ENCODE data around the gene IGFBPL1.
"Not testable (repeated sequence)": the region's sequence is repeated elsewhere in the genome, so short reads cannot be mapped to it uniquely, and the experiment has no call there.

The IGFBPL1 gene

GRCh38 chr9:38428062-38428461 is 3.8 kb upstream of the IGFBPL1 start:
- no peak for DNase-seq

DNA sequence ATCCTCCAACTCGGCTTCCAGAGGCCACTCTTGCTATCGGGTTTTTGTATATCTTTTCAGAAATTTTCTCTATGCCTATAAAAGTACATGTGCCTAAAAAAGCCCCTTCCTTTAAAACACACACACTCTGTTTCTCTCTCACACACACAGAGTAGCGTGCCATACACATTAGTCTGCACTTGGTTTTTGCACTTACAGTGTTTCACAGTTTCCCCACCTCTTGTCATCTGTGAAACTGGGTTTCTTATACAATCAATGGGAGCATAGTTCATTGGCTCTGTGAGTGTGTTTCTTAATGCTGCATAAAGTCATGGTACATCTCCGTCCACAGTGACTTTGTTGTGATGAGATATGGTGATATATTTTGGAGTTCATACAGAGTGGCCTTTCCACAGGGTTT is 664 bp upstream of the IGFBPL1 start:
- DNase-seq = no peak

- no peak for DNase-seq
Observed at GRCh38 chr9:38423273-38423972, 831 bp downstream of the IGFBPL1 start.

DNA sequence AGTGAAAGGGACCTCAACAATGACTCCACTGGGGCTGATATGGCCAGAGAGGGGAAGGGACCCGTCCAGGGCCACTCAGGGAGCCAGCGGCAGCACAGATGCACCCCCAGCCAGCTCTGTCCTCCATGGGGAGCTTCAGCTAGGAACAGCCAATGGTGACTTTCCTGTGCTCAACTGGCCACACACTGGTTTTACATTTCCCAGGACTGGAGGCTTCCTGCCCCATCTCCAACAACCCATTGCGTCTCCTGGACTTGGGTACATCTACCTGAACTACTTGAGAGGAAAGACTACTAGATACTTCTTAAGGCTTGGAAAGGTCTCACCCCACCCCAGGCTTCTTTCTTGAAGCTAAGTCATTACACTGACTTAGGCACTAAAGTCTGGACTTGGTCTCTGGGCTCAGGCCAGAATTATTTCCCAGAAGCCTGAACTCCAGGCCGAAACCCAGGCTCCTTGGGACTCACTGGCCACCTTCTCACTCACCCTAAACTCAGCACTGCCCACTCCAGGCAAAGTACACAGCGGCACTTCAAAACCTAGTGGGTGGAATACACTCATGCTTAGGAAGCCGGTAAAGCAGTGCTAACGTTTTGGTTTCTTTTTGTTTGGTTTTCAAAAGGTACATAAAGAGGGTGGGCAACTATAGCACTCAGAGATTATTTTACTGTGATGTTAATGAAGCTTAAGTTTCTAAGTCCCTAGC is 1.5 kb downstream of the IGFBPL1 start:
- DNase-seq = no peak

GRCh38 chr9:38421498-38422211 is 2.6 kb downstream of the IGFBPL1 start:
- no peak for DNase-seq

- DNase-seq = no peak
Observed at GRCh38 chr9:38419181-38419580, 5.1 kb downstream of the IGFBPL1 start.

GRCh38 chr9:38418366-38418765 is 5.9 kb downstream of the IGFBPL1 start:
- no peak for DNase-seq

- peak; percentile 4 for DNase-seq
Observed at GRCh38 chr9:38417003-38417945, 7.0 kb downstream of the IGFBPL1 start.

- no peak for DNase-seq
Observed at GRCh38 chr9:38416461-38416860, 7.8 kb downstream of the IGFBPL1 start.

DNA sequence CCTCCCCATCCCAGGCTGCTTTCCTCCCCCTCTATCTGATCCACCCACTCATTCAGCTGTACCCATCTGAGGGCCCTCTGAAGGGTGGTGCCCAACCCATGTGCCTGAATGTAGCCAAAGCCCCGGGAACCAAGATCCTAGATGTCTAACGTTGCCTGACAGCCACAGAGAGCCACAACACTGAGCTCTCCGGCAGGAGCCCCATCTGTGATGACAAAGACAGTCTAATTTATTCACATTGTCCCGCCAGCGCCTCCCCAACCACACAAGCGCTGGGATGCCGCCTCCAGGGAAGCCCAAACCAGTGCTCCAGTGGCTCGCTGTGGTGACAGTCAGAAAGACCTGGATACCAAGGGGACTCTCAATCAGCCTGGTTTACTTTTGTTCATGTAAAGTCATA is 8.4 kb downstream of the IGFBPL1 start:
- DNase-seq = no peak

GRCh38 chr9:38414040-38414723 is 10.1 kb downstream of the IGFBPL1 start:
- DNase-seq = no peak

GRCh38 chr9:38413283-38413682 is 11.0 kb downstream of the IGFBPL1 start:
- no peak for DNase-seq

GRCh38 chr9:38412751-38413150 is 11.5 kb downstream of the IGFBPL1 start:
- DNase-seq = no peak

GRCh38 chr9:38408719-38409118 is 15.5 kb downstream of the IGFBPL1 start:
- no peak for DNase-seq

- DNase-seq = no peak
Observed at GRCh38 chr9:38406476-38407186, 17.6 kb downstream of the IGFBPL1 start.

GRCh38 chr9:38405785-38406184 is 18.5 kb downstream of the IGFBPL1 start:
- no peak for DNase-seq

GRCh38 chr9:38404314-38404713 is 19.9 kb downstream of the IGFBPL1 start:
- DNase-seq = peak; percentile 60

GRCh38 chr9:38401994-38402393 is 22.3 kb downstream of the IGFBPL1 start:
- DNase-seq = no peak

DNA sequence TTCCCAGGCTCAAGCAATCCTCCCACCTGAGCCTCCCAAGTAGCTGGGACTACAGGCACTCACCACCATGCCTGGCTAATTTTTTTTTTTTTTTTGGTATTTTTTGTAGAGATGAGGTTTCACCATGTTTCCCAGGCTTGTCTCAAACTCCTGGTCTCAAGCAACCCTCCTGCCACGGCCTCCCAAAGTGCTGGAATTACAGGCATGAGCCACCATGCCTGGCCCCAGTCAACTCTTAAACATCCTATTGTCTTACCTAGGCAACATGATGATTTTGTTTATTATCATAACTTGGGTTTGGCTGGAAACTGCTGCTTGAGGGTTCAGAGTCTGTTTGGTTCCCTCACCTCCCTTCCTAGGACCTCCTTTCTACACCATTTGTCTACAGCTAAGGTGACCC is 25.1 kb downstream of the IGFBPL1 start:
- not testable (repeated sequence) for DNase-seq

DNA sequence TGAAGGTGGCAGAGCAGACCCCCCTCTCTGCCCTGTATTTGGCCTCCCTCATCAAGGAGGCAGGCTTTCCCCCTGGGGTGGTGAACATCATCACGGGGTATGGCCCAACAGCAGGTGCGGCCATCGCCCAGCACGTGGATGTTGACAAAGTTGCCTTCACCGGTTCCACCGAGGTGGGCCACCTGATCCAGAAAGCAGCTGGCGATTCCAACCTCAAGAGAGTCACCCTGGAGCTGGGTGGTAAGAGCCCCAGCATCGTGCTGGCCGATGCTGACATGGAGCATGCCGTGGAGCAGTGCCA is 27.9 kb downstream of the IGFBPL1 start:
- DNase-seq = no peak

DNA sequence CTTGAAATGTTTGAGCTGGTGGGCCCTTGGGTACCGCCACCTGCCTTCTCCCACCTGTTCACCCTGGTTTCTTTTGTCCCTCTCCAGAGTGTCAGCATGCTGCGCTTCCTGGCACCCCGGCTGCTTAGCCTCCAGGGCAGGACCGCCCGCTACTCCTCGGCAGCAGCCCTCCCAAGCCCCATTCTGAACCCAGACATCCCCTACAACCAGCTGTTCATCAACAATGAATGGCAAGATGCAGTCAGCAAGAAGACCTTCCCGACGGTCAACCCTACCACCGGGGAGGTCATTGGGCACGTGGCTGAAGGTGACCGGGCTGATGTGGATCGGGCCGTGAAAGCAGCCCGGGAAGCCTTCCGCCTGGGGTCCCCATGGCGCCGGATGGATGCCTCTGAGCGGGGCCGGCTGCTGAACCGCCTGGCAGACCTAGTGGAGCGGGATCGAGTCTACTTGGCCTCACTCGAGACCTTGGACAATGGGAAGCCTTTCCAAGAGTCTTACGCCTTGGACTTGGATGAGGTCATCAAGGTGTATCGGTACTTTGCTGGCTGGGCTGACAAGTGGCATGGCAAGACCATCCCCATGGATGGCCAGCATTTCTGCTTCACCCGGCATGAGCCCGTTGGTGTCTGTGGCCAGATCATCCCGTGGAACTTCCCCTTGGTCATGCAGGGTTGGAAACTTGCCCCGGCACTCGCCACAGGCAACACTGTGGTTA is 28.4 kb downstream of the IGFBPL1 start:
- no peak for DNase-seq
